ENCODE data around the gene STIL.
"Not testable (repeated sequence)": the region's sequence is repeated elsewhere in the genome, so short reads cannot be mapped to it uniquely, and the experiment has no call there.

DNA sequence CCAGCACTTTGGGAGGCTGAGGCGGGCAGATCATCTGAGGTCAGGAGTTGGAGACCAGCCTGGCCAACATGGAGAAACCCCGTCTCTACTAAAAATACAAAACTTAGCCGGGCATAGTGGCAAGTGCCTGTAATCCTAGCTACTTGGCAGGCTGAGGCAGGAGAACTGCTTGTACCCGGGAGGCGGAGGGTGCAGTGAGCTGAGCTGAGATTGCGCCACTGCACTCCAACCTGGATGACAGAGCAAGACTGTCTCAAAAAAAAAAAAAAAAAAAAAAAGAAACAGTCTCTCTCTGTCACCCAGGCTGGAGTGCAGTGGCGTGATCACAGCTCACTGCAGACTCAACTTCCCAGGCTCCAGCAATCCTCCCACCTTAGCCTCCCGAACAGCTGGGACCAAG is 48.4 kb downstream of the STIL start:
- TF ChIP-seq EP300 (IDR thresholded peaks at IDR 0.05; ENCODE audit: low read depth in 2 of 2, low read length in 2 of 2); EP300 (CRISPR knock-in tag; IDR thresholded peaks at IDR 0.05; ENCODE audit: borderline replicate concordance); ZBTB20 (CRISPR knock-in tag; IDR thresholded peaks at IDR 0.05; ENCODE audit: borderline replicate concordance, low read depth); FIP1L1 (IDR thresholded peaks at IDR 0.05; ENCODE audit: borderline replicate concordance, insufficient read depth, low read depth, low read length): not testable (repeated sequence)
- TF ChIP-seq, protein P1, sequence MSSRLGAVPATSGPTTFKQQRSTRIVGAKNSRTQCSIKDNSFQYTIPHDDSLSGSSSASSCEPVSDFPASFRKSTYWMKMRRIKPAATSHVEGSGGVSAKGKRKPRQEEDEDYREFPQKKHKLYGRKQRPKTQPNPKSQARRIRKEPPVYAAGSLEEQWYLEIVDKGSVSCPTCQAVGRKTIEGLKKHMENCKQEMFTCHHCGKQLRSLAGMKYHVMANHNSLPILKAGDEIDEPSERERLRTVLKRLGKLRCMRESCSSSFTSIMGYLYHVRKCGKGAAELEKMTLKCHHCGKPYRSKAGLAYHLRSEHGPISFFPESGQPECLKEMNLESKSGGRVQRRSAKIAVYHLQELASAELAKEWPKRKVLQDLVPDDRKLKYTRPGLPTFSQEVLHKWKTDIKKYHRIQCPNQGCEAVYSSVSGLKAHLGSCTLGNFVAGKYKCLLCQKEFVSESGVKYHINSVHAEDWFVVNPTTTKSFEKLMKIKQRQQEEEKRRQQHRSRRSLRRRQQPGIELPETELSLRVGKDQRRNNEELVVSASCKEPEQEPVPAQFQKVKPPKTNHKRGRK (CRISPR knock-in tag; IDR thresholded peaks at IDR 0.05) = not testable (repeated sequence)

All from HepG2 (cell line).